Measurements from ENCODE around the gene NLRC5. TPM values are rescaled to one million over a fixed set of nuclear protein-coding genes. Genes with fewer than 3 reads are reported as not detected.

The NLRC5 gene
- total and polyA plus RNA-seq, 2 donors (not counting 3 experiments of a cell fraction or from before 2014, with no cell fraction given): 7.4 to 26.3 TPM

- no peak overlapping the region for H3K4me3 ChIP-seq (replicated peaks in 1 of 3; ENCODE audit: insufficient read depth in 1 of 3, low read depth in 1 of 3, low read length in 3 of 3)
- no peaks in the 10 kb centered on the region for H3K27me3 ChIP-seq (ENCODE audit: control insufficient read depth in 2 of 2, insufficient read depth in 2 of 2, low read length in 2 of 2)
- dilution Hi-C loops (cut with MboI; ENCODE audit: extremely low pct_ligation_motif_present, low sequenced_read_pairs): no loop called here
- POLR2A ChIA-PET: interaction anchor here (0.6 kb wide), 1 partner anchor 9 kb away, joined by 4 read pairs; no protein-coding TSS in a partner anchor
- no peaks in the 10 kb centered on the region for H3K9me3 ChIP-seq (replicated peaks; ENCODE audit: control insufficient read depth, insufficient read depth, low read length)
- no peaks in the 10 kb centered on the region for H4K20me1 ChIP-seq (replicated peaks; ENCODE audit: control insufficient read depth, extremely low read depth, insufficient read depth, low read length)
- no peaks in the 10 kb centered on the region for H3K79me2 ChIP-seq (ENCODE audit: control insufficient read depth, insufficient read depth, low read length)
- H3K27ac ChIP-seq (ENCODE audit: insufficient read depth, low read depth, low read length): no peak overlapping the region
- CTCF ChIA-PET: interaction anchor here (1.3 to 2.0 kb wide), 5 partner anchors 8 to 154 kb away, joined by 4 to 9 read pairs (median 6); partner anchors contain the start of gene CETP
- peaks cover 16 to 27% of the 10 kb centered on the region in 2 experiments for H3K36me3 ChIP-seq (ENCODE audit: control insufficient read depth in 2 of 2, extremely low read depth in 1 of 2, insufficient read depth in 2 of 2, low read length in 2 of 2)
- no peaks in the 10 kb centered on the region for H3K4me1 ChIP-seq (ENCODE audit: control insufficient read depth, extremely low read depth, insufficient read depth, low read length)
- BruUV-seq (replicated peaks): no TSS peak
- H2AFZ ChIP-seq (ENCODE audit: low read depth, low read length): no peak overlapping the region
- no peak for TF ChIP-seq MYC (IDR thresholded peaks at IDR 0.05; ENCODE audit: low read depth, low read length)
- DNase-seq (ENCODE audit: low read depth, low spot score) (no peak), FAIRE-seq (no peak)
- no peaks in the 10 kb centered on the region for H3K9me1 ChIP-seq (replicated peaks; ENCODE audit: control insufficient read depth, extremely low read depth, insufficient read depth, low read length)
- intact Hi-C loops (cut with micrococcal nuclease): no loop called here
- H3K4me2 ChIP-seq (ENCODE audit: insufficient read depth, low read length): no peak overlapping the region
- H3K9ac ChIP-seq (replicated peaks; ENCODE audit: extremely low read depth, insufficient read depth, low read length): no peak overlapping the region
Measured at GRCh38 chr16:56946767-56947603, 42.4 kb upstream of the NLRC5 start.

GRCh38 chr16:56947604-56947995 is 41.8 kb upstream of the NLRC5 start:
- dilution Hi-C loops (cut with MboI; ENCODE audit: extremely low pct_ligation_motif_present, low sequenced_read_pairs) (no loop called here), intact Hi-C loops (cut with micrococcal nuclease) (no loop called here)
- no peak for DNase-seq (ENCODE audit: low read depth, low spot score)
- FAIRE-seq: no peak
- H3K27me3 ChIP-seq (ENCODE audit: control insufficient read depth in 2 of 2, insufficient read depth in 2 of 2, low read length in 2 of 2): no peaks in the 10 kb centered on the region
- TF ChIP-seq FOS (IDR thresholded peaks at IDR 0.05; ENCODE audit: borderline replicate concordance, insufficient read depth, low read length) (no peak), CTCF (IDR thresholded peaks at IDR 0.05; ENCODE audit: extremely low read depth in 1 of 2, insufficient read depth in 1 of 2, low read depth in 1 of 2, low read length in 2 of 2) (no peak)
- H3K9ac ChIP-seq (replicated peaks; ENCODE audit: extremely low read depth, insufficient read depth, low read length): no peak overlapping the region
- H3K27ac ChIP-seq (ENCODE audit: insufficient read depth, low read depth, low read length): no peak overlapping the region
- H3K4me2 ChIP-seq (ENCODE audit: insufficient read depth, low read length): no peak overlapping the region
- H4K20me1 ChIP-seq (replicated peaks; ENCODE audit: control insufficient read depth, extremely low read depth, insufficient read depth, low read length): no peaks in the 10 kb centered on the region
- H3K36me3 ChIP-seq (ENCODE audit: control insufficient read depth in 2 of 2, extremely low read depth in 1 of 2, insufficient read depth in 2 of 2, low read length in 2 of 2): peaks cover 13 to 21% of the 10 kb centered on the region in 2 experiments
- CTCF ChIA-PET: interaction anchor here (1.3 to 2.0 kb wide), 5 partner anchors 9 to 155 kb away, joined by 4 to 9 read pairs (median 6); partner anchors contain the start of gene CETP
- H3K79me2 ChIP-seq (ENCODE audit: control insufficient read depth, insufficient read depth, low read length): no peaks in the 10 kb centered on the region
- POLR2A ChIA-PET: no interaction called here
- no peaks in the 10 kb centered on the region for H3K4me1 ChIP-seq (ENCODE audit: control insufficient read depth, extremely low read depth, insufficient read depth, low read length)
- no peak overlapping the region for H3K4me3 ChIP-seq (replicated peaks in 1 of 3; ENCODE audit: insufficient read depth in 1 of 3, low read depth in 1 of 3, low read length in 3 of 3)
- no peaks in the 10 kb centered on the region for H3K9me1 ChIP-seq (replicated peaks; ENCODE audit: control insufficient read depth, extremely low read depth, insufficient read depth, low read length)
- no TSS peak for BruUV-seq (replicated peaks)
- H2AFZ ChIP-seq (ENCODE audit: low read depth, low read length): no peak overlapping the region
- no peaks in the 10 kb centered on the region for H3K9me3 ChIP-seq (replicated peaks; ENCODE audit: control insufficient read depth, insufficient read depth, low read length)

Measured in endothelial cell of umbilical vein (primary cell).